ENCODE measurements around the gene MYRFL.

MYRFL gene

DNA sequence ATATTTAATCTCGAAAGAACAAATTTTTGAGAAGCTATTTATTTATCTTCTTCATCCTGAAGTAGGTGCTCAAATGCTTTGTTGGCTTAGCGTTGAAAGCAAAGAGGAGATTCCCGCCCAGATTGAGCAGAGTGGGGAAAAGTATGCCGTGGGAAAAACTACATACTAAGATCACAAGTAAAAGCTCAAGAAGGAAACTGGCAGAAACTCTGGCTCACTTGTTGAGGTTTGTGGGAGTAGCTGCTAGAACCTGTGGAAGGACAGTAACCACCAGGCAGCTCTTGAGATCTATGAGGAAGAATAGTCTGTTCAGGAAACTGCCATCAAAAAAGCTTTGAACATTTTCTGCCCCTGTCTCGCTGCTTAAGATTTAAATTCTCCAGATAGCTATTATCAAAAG, 3.9 kb downstream of the MYRFL start:
- Histone ChIP-seq H2BK12ac (ENCODE audit: low read length) (no peak overlapping the region), H3K4me2 (ENCODE audit: insufficient read depth, low read length, poor library complexity, severe bottlenecking) (no peak overlapping the region), H3K14ac (ENCODE audit: low read length) (no peak overlapping the region), H3K36me3 (replicated peaks in 1 of 2; ENCODE audit: control insufficient read depth in 2 of 2, insufficient read depth in 2 of 2, low read length in 2 of 2) (no peaks in the 10 kb centered on the region), H3K4me3 (ENCODE audit: low read length in 2 of 2) (no peak overlapping the region), H3K27me3 (ENCODE audit: control insufficient read depth in 3 of 3, insufficient read depth in 3 of 3, low read depth in 1 of 3, low read length in 3 of 3) (no peaks in the 10 kb centered on the region), H4K8ac (ENCODE audit: low read depth, low read length) (no peak overlapping the region), H2AK5ac (ENCODE audit: low read depth, low read length) (no peak overlapping the region), H2BK120ac (ENCODE audit: low read depth, low read length) (no peak overlapping the region), H3K18ac (ENCODE audit: low read length) (no peak overlapping the region), H3K27ac (replicated peaks; ENCODE audit: low read length) (no peak overlapping the region), H3K23ac (ENCODE audit: low read depth, low read length, poor library complexity) (no peak overlapping the region), H2BK15ac (ENCODE audit: low read length) (no peak overlapping the region), H3K79me1 (ENCODE audit: low read depth, low read length) (no peaks in the 10 kb centered on the region), H3K9ac (ENCODE audit: low read depth, low read length, poor library complexity) (no peak overlapping the region), H3K4ac (ENCODE audit: low read length) (no peak overlapping the region), H2BK5ac (ENCODE audit: low read length) (no peak overlapping the region), H3K4me1 (ENCODE audit: control insufficient read depth in 2 of 2, insufficient read depth in 1 of 2, low read depth in 1 of 2, low read length in 2 of 2) (no peaks in the 10 kb centered on the region), H4K91ac (ENCODE audit: low read depth, low read length, poor library complexity) (no peak overlapping the region), H2AFZ (ENCODE audit: low read length) (no peak overlapping the region), H3K9me3 (replicated peaks in 1 of 2; ENCODE audit: control insufficient read depth in 2 of 2, insufficient read depth in 1 of 2, low read depth in 1 of 2, low read length in 2 of 2) (no peaks in the 10 kb centered on the region)
- no CpG with 5 or more reads among the region's 5 CpGs for WGBS, 2 donors (ENCODE audit: extremely low coverage in 2 of 2, insufficient read length in 2 of 2, insufficient replicate concordance in 1 of 2)
- no peak for DNase-seq (ENCODE audit: low spot score)

DNA sequence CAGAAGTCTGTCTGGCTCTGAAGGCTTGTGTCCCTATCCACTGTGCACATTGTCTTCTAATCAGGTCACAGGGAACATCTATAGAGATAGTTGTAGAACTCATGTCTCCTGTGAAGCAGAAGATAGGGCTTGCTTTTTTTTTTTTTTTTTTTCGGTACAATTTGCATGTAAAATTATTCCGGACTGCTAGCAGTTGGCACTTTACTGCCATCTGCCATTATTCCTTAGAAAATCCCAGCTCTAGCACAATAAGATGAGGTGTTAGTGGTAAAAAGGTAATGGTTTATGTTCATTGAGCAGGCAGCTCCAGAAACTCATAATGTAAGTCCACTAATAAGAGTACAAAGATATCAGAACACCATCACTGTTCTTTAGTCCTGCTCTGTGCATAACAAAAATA, 8.7 kb downstream of the MYRFL start:
- Histone ChIP-seq H3K36me3 (replicated peaks in 1 of 2; ENCODE audit: control insufficient read depth in 2 of 2, insufficient read depth in 2 of 2, low read length in 2 of 2) (no peaks in the 10 kb centered on the region), H3K23ac (ENCODE audit: low read depth, low read length, poor library complexity) (no peak overlapping the region), H4K8ac (ENCODE audit: low read depth, low read length) (no peak overlapping the region), H3K9ac (ENCODE audit: low read depth, low read length, poor library complexity) (no peak overlapping the region), H3K27ac (replicated peaks; ENCODE audit: low read length) (no peak overlapping the region), H2BK12ac (ENCODE audit: low read length) (no peak overlapping the region), H3K9me3 (replicated peaks in 1 of 2; ENCODE audit: control insufficient read depth in 2 of 2, insufficient read depth in 1 of 2, low read depth in 1 of 2, low read length in 2 of 2) (no peaks in the 10 kb centered on the region), H3K18ac (ENCODE audit: low read length) (no peak overlapping the region), H3K14ac (ENCODE audit: low read length) (no peak overlapping the region), H2AK5ac (ENCODE audit: low read depth, low read length) (no peak overlapping the region), H3K4ac (ENCODE audit: low read length) (no peak overlapping the region), H2AFZ (ENCODE audit: low read length) (no peak overlapping the region), H3K79me1 (ENCODE audit: low read depth, low read length) (no peaks in the 10 kb centered on the region), H2BK15ac (ENCODE audit: low read length) (no peak overlapping the region), H3K27me3 (ENCODE audit: control insufficient read depth in 3 of 3, insufficient read depth in 3 of 3, low read depth in 1 of 3, low read length in 3 of 3) (no peaks in the 10 kb centered on the region), H2BK120ac (ENCODE audit: low read depth, low read length) (no peak overlapping the region), H4K91ac (ENCODE audit: low read depth, low read length, poor library complexity) (no peak overlapping the region), H3K4me3 (ENCODE audit: low read length in 2 of 2) (no peak overlapping the region), H2BK5ac (ENCODE audit: low read length) (no peak overlapping the region), H3K4me1 (ENCODE audit: control insufficient read depth in 2 of 2, insufficient read depth in 1 of 2, low read depth in 1 of 2, low read length in 2 of 2) (peaks cover 0 to 1% of the 10 kb centered on the region in 2 donors), H3K4me2 (ENCODE audit: insufficient read depth, low read length, poor library complexity, severe bottlenecking) (no peak overlapping the region)
- DNase-seq (ENCODE audit: low spot score): no peak
- no CpG with 5 or more reads among the region's 2 CpGs for WGBS, 2 donors (ENCODE audit: extremely low coverage in 2 of 2, insufficient read length in 2 of 2, insufficient replicate concordance in 1 of 2)

DNA sequence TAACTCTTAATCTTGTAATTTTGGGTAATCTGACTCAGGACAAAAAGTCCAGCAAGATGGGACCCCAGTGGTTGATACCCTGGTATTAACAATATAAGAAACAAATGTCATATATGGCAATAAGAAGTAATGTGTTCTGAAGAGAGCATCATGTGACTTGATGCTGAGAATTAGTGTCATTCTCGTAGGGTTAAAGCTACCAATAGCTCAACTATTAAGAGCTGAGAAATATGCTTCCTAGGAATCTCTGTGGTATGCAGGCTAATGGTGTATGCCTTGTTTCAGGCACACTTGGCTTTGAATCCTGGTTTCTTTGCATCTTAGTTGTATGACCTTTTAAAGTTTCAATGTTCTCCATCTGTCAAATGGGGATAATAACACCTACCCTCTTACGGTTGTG, 9.1 kb downstream of the MYRFL start:
- H3K79me1 ChIP-seq (ENCODE audit: low read depth, low read length): no peaks in the 10 kb centered on the region
- H2AK5ac ChIP-seq (ENCODE audit: low read depth, low read length): no peak overlapping the region
- WGBS, 2 donors (ENCODE audit: extremely low coverage in 2 of 2, insufficient read length in 2 of 2, insufficient replicate concordance in 1 of 2): no CpG with 5 or more reads among the region's 2 CpGs
- H2BK12ac ChIP-seq (ENCODE audit: low read length): no peak overlapping the region
- H2BK15ac ChIP-seq (ENCODE audit: low read length): no peak overlapping the region
- no peak overlapping the region for H2AFZ ChIP-seq (ENCODE audit: low read length)
- H3K18ac ChIP-seq (ENCODE audit: low read length): no peak overlapping the region
- H3K4me3 ChIP-seq (ENCODE audit: low read length in 2 of 2): no peak overlapping the region
- H3K9ac ChIP-seq (ENCODE audit: low read depth, low read length, poor library complexity): no peak overlapping the region
- peaks cover 0 to 1% of the 10 kb centered on the region in 2 donors for H3K4me1 ChIP-seq (ENCODE audit: control insufficient read depth in 2 of 2, insufficient read depth in 1 of 2, low read depth in 1 of 2, low read length in 2 of 2)
- H3K27ac ChIP-seq (replicated peaks; ENCODE audit: low read length): no peak overlapping the region
- no peak overlapping the region for H3K4me2 ChIP-seq (ENCODE audit: insufficient read depth, low read length, poor library complexity, severe bottlenecking)
- no peak overlapping the region for H4K8ac ChIP-seq (ENCODE audit: low read depth, low read length)
- H2BK5ac ChIP-seq (ENCODE audit: low read length): no peak overlapping the region
- no peaks in the 10 kb centered on the region for H3K27me3 ChIP-seq (ENCODE audit: control insufficient read depth in 3 of 3, insufficient read depth in 3 of 3, low read depth in 1 of 3, low read length in 3 of 3)
- DNase-seq (ENCODE audit: low spot score): no peak
- H3K9me3 ChIP-seq (replicated peaks in 1 of 2; ENCODE audit: control insufficient read depth in 2 of 2, insufficient read depth in 1 of 2, low read depth in 1 of 2, low read length in 2 of 2): no peaks in the 10 kb centered on the region
- H3K23ac ChIP-seq (ENCODE audit: low read depth, low read length, poor library complexity): no peak overlapping the region
- H3K4ac ChIP-seq (ENCODE audit: low read length): no peak overlapping the region
- H4K91ac ChIP-seq (ENCODE audit: low read depth, low read length, poor library complexity): no peak overlapping the region
- no peaks in the 10 kb centered on the region for H3K36me3 ChIP-seq (replicated peaks in 1 of 2; ENCODE audit: control insufficient read depth in 2 of 2, insufficient read depth in 2 of 2, low read length in 2 of 2)
- H3K14ac ChIP-seq (ENCODE audit: low read length): no peak overlapping the region
- no peak overlapping the region for H2BK120ac ChIP-seq (ENCODE audit: low read depth, low read length)

DNA sequence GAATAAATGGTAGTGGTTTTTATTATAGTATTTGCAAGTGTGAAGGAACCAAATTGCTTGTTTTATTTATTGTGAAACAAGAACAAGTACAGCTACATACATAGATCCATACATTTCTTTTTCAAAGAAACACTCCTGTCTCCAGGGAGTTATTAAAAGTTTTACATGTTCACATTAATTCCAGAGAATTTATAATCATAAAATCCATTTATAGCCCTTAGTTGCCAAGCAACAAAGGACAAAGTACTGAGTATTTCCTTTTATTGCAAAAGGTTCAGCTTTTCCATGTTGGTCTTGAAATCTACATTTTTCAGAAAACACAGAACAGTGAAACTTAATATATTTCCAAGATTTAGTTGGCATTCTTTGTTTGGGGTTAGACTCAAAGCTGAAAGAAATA, 9.5 kb downstream of the MYRFL start:
- H3K18ac ChIP-seq (ENCODE audit: low read length): no peak overlapping the region
- no peak overlapping the region for H4K8ac ChIP-seq (ENCODE audit: low read depth, low read length)
- H3K27ac ChIP-seq (replicated peaks; ENCODE audit: low read length): no peak overlapping the region
- no peak overlapping the region for H2BK12ac ChIP-seq (ENCODE audit: low read length)
- H3K27me3 ChIP-seq (ENCODE audit: control insufficient read depth in 3 of 3, insufficient read depth in 3 of 3, low read depth in 1 of 3, low read length in 3 of 3): no peaks in the 10 kb centered on the region
- no peaks in the 10 kb centered on the region for H3K36me3 ChIP-seq (replicated peaks in 1 of 2; ENCODE audit: control insufficient read depth in 2 of 2, insufficient read depth in 2 of 2, low read length in 2 of 2)
- H2BK5ac ChIP-seq (ENCODE audit: low read length): no peak overlapping the region
- no peak overlapping the region for H3K4me2 ChIP-seq (ENCODE audit: insufficient read depth, low read length, poor library complexity, severe bottlenecking)
- H3K14ac ChIP-seq (ENCODE audit: low read length): no peak overlapping the region
- no peak for DNase-seq (ENCODE audit: low spot score)
- no peak overlapping the region for H3K4me3 ChIP-seq (ENCODE audit: low read length in 2 of 2)
- H3K4ac ChIP-seq (ENCODE audit: low read length): no peak overlapping the region
- no peak overlapping the region for H4K91ac ChIP-seq (ENCODE audit: low read depth, low read length, poor library complexity)
- no peak overlapping the region for H3K23ac ChIP-seq (ENCODE audit: low read depth, low read length, poor library complexity)
- H3K9ac ChIP-seq (ENCODE audit: low read depth, low read length, poor library complexity): no peak overlapping the region
- H3K9me3 ChIP-seq (replicated peaks in 1 of 2; ENCODE audit: control insufficient read depth in 2 of 2, insufficient read depth in 1 of 2, low read depth in 1 of 2, low read length in 2 of 2): no peaks in the 10 kb centered on the region
- H3K4me1 ChIP-seq (ENCODE audit: control insufficient read depth in 2 of 2, insufficient read depth in 1 of 2, low read depth in 1 of 2, low read length in 2 of 2): peaks cover 0 to 1% of the 10 kb centered on the region in 2 donors
- no peak overlapping the region for H2BK15ac ChIP-seq (ENCODE audit: low read length)
- no peaks in the 10 kb centered on the region for H3K79me1 ChIP-seq (ENCODE audit: low read depth, low read length)
- no peak overlapping the region for H2BK120ac ChIP-seq (ENCODE audit: low read depth, low read length)
- no peak overlapping the region for H2AK5ac ChIP-seq (ENCODE audit: low read depth, low read length)
- H2AFZ ChIP-seq (ENCODE audit: low read length): no peak overlapping the region
